Left hindlimb (tissue), 1 donor: ENCODE measurements around the gene RANBP3L.
A peak's percentile ranks its signal among the peaks of the same experiment; 100 is the strongest.
"Not testable (repeated sequence)": the region's sequence is repeated elsewhere in the genome, so short reads cannot be mapped to it uniquely, and the experiment has no call there.

Experiments used
- DNase-seq: peaks from one replicate; pipeline ENCODE4 v3.0.0-alpha.2; 2018

Gene RANBP3L

GRCh38 chr5:36301858-36302603 lies at the start of gene RANBP3L:
Gene RANBP3L, minus strand, starts transcription at chr5:36301902. Its CDS starts 486 bp downstream, at chr5:36301416.
- DNase-seq, result no peak

GRCh38 chr5:36346896-36347690 lies 45.4 kb upstream of the RANBP3L start:
- DNase-seq, result no peak

GRCh38 chr5:36344899-36345298 lies 43.2 kb upstream of the RANBP3L start:
- no peak for DNase-seq

- not testable (repeated sequence) for DNase-seq
These were observed 40.0 kb upstream of the RANBP3L start for GRCh38 chr5:36341720-36342119.

GRCh38 chr5:36337597-36337996 lies 35.9 kb upstream of the RANBP3L start:
- no peak for DNase-seq

GRCh38 chr5:36334315-36334714 lies 32.6 kb upstream of the RANBP3L start:
- no peak for DNase-seq

- not testable (repeated sequence) for DNase-seq
These were observed 31.0 kb upstream of the RANBP3L start for GRCh38 chr5:36332720-36333119.

GRCh38 chr5:36325196-36325595 lies 23.5 kb upstream of the RANBP3L start:
- no peak for DNase-seq

GRCh38 chr5:36323926-36324781 lies 22.5 kb upstream of the RANBP3L start:
- no peak for DNase-seq

- no peak for DNase-seq
These were observed 11.4 kb upstream of the RANBP3L start for GRCh38 chr5:36312953-36313672.

- no peak for DNase-seq
These were observed 10.3 kb upstream of the RANBP3L start for GRCh38 chr5:36311956-36312355.

- no peak for DNase-seq
These were observed 8.4 kb upstream of the RANBP3L start for GRCh38 chr5:36310138-36310537.

- no peak for DNase-seq
These were observed 4.0 kb upstream of the RANBP3L start for GRCh38 chr5:36305571-36306326.

- no peak for DNase-seq
These were observed 2.5 kb upstream of the RANBP3L start for GRCh38 chr5:36304095-36304805.

- DNase-seq, result no peak
These were observed 668 bp downstream of the RANBP3L start for GRCh38 chr5:36300927-36301540.

- DNase-seq, result peak; percentile 39
These were observed 1.3 kb downstream of the RANBP3L start for GRCh38 chr5:36300191-36300926.

GRCh38 chr5:36298552-36298951 lies 3.1 kb downstream of the RANBP3L start:
- DNase-seq, result no peak

GRCh38 chr5:36297653-36298052 lies 4.0 kb downstream of the RANBP3L start:
- no peak for DNase-seq

GRCh38 chr5:36285837-36286615 lies 15.7 kb downstream of the RANBP3L start:
- no peak for DNase-seq
